SW 1271 (cell line): Measurements from ENCODE around the gene FRG1.
"Not testable (repeated sequence)": the region's sequence is repeated elsewhere in the genome, so short reads cannot be mapped to it uniquely, and the experiment has no call there.

Source experiments
- DNase-seq, 2 experiments: peaks; one replicate each; lab custom pipeline; 2025; lab: John Stamatoyannopoulos, UW

Gene FRG1

DNA sequence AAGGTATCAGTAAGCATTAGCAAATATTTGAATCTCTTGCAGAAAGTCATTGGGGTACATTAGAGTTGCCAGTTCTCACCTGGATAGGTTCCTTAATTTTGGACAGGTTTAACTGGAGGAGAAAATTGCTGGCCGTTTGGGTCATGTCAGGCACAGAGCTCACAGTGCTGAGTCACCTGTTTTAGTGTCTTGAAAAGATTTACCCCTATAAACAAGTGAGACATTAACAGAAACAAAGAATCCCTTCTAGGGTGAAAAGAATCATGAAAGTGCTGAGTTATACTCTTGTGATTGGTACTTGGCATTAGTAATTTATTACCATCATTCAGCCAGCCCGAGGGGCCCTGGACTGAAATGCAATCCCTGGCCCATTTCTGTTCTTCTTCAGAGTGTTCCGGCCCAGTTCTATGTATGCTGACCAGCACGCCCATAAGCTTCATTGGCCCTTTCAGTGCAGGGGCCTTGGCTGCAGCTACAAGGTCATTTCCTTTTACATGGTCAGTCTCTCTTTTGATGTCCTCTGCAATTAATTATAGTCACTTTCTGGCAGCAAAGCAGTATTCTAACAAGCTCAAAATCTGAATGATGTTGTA, 45.1 kb downstream of the FRG1 start:
- not testable (repeated sequence) for DNase-seq

DNA sequence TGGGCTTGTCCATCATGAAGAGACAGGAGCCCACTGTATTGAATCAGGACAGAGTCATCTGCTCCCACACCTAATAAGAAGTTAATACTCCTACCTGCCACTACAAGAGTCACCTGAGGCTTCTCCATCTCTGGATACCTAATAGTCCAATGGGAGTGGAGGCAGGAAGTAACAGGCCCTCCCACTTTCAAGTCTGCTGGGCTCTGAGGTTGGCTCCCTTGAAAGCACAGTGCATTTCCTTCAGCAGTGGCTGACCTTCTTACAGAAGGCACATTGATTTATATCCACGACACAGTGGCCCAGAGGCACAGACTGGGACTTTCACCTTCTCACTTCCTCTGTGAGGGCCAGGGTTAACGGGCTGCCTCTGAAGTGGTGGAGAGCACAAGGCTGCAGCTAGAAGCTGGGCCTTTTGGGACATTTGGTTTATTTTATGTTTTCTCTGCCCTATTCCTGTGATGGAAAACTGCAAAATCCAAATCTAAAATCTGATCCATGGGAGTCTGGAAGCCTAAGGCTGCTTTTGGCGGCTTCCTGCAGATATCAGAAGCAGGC, 48.3 kb downstream of the FRG1 start:
- no peak for DNase-seq

DNA sequence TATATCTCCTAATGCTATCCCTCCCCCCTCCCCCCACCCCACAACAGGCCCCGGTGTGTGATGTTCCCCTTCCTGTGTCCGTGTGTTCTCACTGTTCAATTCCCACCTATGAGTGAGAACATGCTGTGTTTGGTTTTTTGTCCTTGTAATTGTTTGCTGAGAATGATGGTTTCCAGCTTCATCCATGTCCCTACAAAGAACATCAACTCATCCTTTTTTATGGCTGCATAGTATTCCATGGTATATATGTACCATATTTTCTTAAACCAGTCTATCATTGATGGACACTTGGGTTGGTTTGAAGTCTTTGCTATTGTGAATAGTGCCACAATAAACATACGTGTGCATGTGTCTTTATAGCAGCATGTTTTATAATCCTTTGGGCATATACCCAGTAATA, 49.3 kb downstream of the FRG1 start:
- DNase-seq = not testable (repeated sequence)
